ENCODE measurements around the gene TEKT5.

- TF ChIP-seq EZH2 (optimal IDR thresholded peaks at IDR 0.05; ENCODE audit: low read depth, low read length) (no peak), CTCF (IDR thresholded peaks at IDR 0.05; ENCODE audit: low read length) (no peak), EZH2phosphoT487 (IDR thresholded peaks at IDR 0.05; ENCODE audit: low read length) (no peak)
Measured at GRCh38 chr16:10609402-10609774, 85.3 kb downstream of the TEKT5 start.
